Ascending aorta (tissue), 2 donors: ENCODE measurements around the gene IL1R2. TPM values are rescaled to one million over a fixed set of nuclear protein-coding genes. Genes with fewer than 3 reads are reported as not detected.

Experiments
- DNase-seq, 2 donors: peaks; one replicate each; pipeline ENCODE4 v3.0.0-alpha.2; 2019; ENCODE audit warnings: low spot score in 2 of 2
- H3K27ac ChIP-seq, 2 donors: fragments of 200-600 bp; sonication (generic); one replicate each; pipeline ENCODE4 v1.5.1; 2016 to 2017; ENCODE audit warnings: mild to moderate bottlenecking in 1 of 2
- H3K27me3 ChIP-seq: fragments of 200-600 bp; sonication (generic); one replicate; pipeline ENCODE4 v1.5.1; 2017
- H3K36me3 ChIP-seq, 2 donors: fragments of 200-600 bp; sonication (generic); one replicate each; pipeline ENCODE4 v1.5.1; 2016
- H3K4me1 ChIP-seq, 2 donors: fragments of 200-600 bp; sonication (generic); one replicate each; pipeline ENCODE4 v1.5.1; 2016 to 2017; ENCODE audit warnings: mild to moderate bottlenecking in 1 of 2
- H3K4me3 ChIP-seq, 2 donors: fragments of 200-600 bp; sonication (generic); one replicate each; pipeline ENCODE4 v1.5.1; 2016 to 2017; ENCODE audit warnings: mild to moderate bottlenecking in 1 of 2
- H3K9me3 ChIP-seq, 2 donors: fragments of 200-600 bp; sonication (generic); one replicate each; pipeline ENCODE4 v1.5.1; 2016
- CTCF ChIP-seq, 3 experiments: fragments of 200-600 bp in 2 of 3; fragments of 450-650 bp in 1 of 3; sonication (generic) in 2 of 3; IDR thresholded peaks; one replicate each; pipeline ENCODE4 v1.5.1; 2016 to 2019; ENCODE audit warnings: antibody characterized with exemption in 3 of 3, mild to moderate bottlenecking in 1 of 3, moderate library complexity in 1 of 3
- intact Hi-C: fragments of 100-400 bp; cut with DNase I; formaldehyde crosslinking; loops from one replicate; pipeline ENCODE4 v1.15.1; 2023
- total RNA-seq: library from RNA; depleted of rRNA; stranded (reverse); fragments of >200 nt; gene quantifications from one replicate; pipeline ENCODE4 v1.1.0, GENCODE V29; 2016

The IL1R2 gene
- total RNA-seq, 1 donor from 2014 or later, result 25.4 TPM

- Histone ChIP-seq H3K27ac (peak overlapping the region; percentile 66 to 80), H3K4me3 (peak overlapping the region in 1 of 2 donors; percentile 21), H3K9me3 (no peaks in the 10 kb centered on the region), H3K4me1 (peaks cover 6 to 18% of the 10 kb centered on the region in 2 donors), H3K36me3 (no peaks in the 10 kb centered on the region), H3K27me3 (no peaks in the 10 kb centered on the region)
- no peak for DNase-seq
- no peak for TF ChIP-seq CTCF (IDR thresholded peaks at IDR 0.05)
- intact Hi-C loops, result loop anchor here (1.0 kb wide), 1 partner anchor 103 kb away; no protein-coding TSS in a partner anchor
These were observed 30.9 kb upstream of the IL1R2 start for GRCh38 chr2:101960819-101961337.

GRCh38 chr2:101961338-101962191, 30.2 kb upstream of the IL1R2 start:
- H3K4me1 ChIP-seq, result peaks cover 6 to 18% of the 10 kb centered on the region in 2 donors
- peak overlapping the region; percentile 66 to 80 for H3K27ac ChIP-seq
- H3K9me3 ChIP-seq, result no peaks in the 10 kb centered on the region
- peak; percentile 13 to 30 (median 14) for TF ChIP-seq CTCF (IDR thresholded peaks at IDR 0.05)
- intact Hi-C loops, result loop anchor here (1.0 kb wide), 1 partner anchor 103 kb away; no protein-coding TSS in a partner anchor
- H3K27me3 ChIP-seq, result no peaks in the 10 kb centered on the region
- H3K36me3 ChIP-seq, result no peaks in the 10 kb centered on the region
- H3K4me3 ChIP-seq, result peak overlapping the region in 1 of 2 donors; percentile 21
- DNase-seq, result peak; percentile 61 to 94

- TF ChIP-seq CTCF (IDR thresholded peaks at IDR 0.05), result no peak
- Histone ChIP-seq H3K4me3 (no peak overlapping the region), H3K36me3 (no peaks in the 10 kb centered on the region), H3K4me1 (peaks cover 6 to 18% of the 10 kb centered on the region in 2 donors), H3K27me3 (no peaks in the 10 kb centered on the region), H3K9me3 (no peaks in the 10 kb centered on the region), H3K27ac (peak overlapping the region in 1 of 2 donors; percentile 66)
- no peak for DNase-seq
- intact Hi-C loops, result no loop called here
These were observed 29.5 kb upstream of the IL1R2 start for GRCh38 chr2:101962309-101962708.

- no peaks in the 10 kb centered on the region for H3K9me3 ChIP-seq
- DNase-seq, result peak in 1 of 2 donors; percentile 51
- no peak overlapping the region for H3K4me3 ChIP-seq
- no peak overlapping the region for H3K27ac ChIP-seq
- TF ChIP-seq CTCF (IDR thresholded peaks at IDR 0.05), result no peak
- no peaks in the 10 kb centered on the region for H3K36me3 ChIP-seq
- intact Hi-C loops, result no loop called here
- no peaks in the 10 kb centered on the region for H3K27me3 ChIP-seq
- H3K4me1 ChIP-seq, result peaks cover 6 to 22% of the 10 kb centered on the region in 2 donors
These were observed 28.6 kb upstream of the IL1R2 start for GRCh38 chr2:101963198-101963597.

GRCh38 chr2:101967826-101968513, 23.8 kb upstream of the IL1R2 start:
- no peaks in the 10 kb centered on the region for H3K27me3 ChIP-seq
- intact Hi-C loops, result no loop called here
- no peak for TF ChIP-seq CTCF (IDR thresholded peaks at IDR 0.05)
- H3K27ac ChIP-seq, result no peak overlapping the region
- no peak overlapping the region for H3K4me3 ChIP-seq
- H3K4me1 ChIP-seq, result peaks cover 0 to 4% of the 10 kb centered on the region in 2 donors
- peaks cover 0 to 7% of the 10 kb centered on the region in 2 donors for H3K9me3 ChIP-seq
- peak in 1 of 2 donors; percentile 57 for DNase-seq
- H3K36me3 ChIP-seq, result no peaks in the 10 kb centered on the region
